Loucy (cell line): Measurements from ENCODE around the gene USP5.
"Not testable (repeated sequence)": the region's sequence is repeated elsewhere in the genome, so short reads cannot be mapped to it uniquely, and the experiment has no call there.

Experiments used
- H2AFZ ChIP-seq: fragments of 200-600 bp; sonication (generic); 2 replicates; pipeline ENCODE4 v1.6.0; 2016; ENCODE audit warnings: antibody characterized with exemption, mild to moderate bottlenecking, low read length, moderate library complexity
- H3F3A ChIP-seq: fragments of 200-600 bp; 2 replicates; pipeline ENCODE4 v1.6.0; 2016; ENCODE audit warnings: antibody characterized with exemption, low read depth, mild to moderate bottlenecking
- H3K27me3 ChIP-seq: fragments of 200-600 bp; sonication (generic); 2 replicates; pipeline ENCODE4 v1.6.1; 2014; ENCODE audit warnings: low read length, mild to moderate bottlenecking; ENCODE audit not compliant: insufficient read depth, poor library complexity, severe bottlenecking
- H3K36me3 ChIP-seq: fragments of 200-600 bp; sonication (generic); 2 replicates; pipeline ENCODE4 v1.6.1; 2016; ENCODE audit warnings: low read length; ENCODE audit not compliant: insufficient read depth
- H3K4me1 ChIP-seq: fragments of 200-600 bp; sonication (generic); 2 replicates; pipeline ENCODE4 v1.5.1; 2014; ENCODE audit warnings: low read length, mild to moderate bottlenecking; ENCODE audit not compliant: insufficient read depth, poor library complexity, severe bottlenecking
- H3K4me2 ChIP-seq: fragments of 200-600 bp; sonication (generic); 2 replicates; pipeline ENCODE4 v1.6.0; 2014; ENCODE audit warnings: antibody characterized with exemption, low read length, low read depth, mild to moderate bottlenecking; ENCODE audit not compliant: poor library complexity, severe bottlenecking
- H3K4me3 ChIP-seq: fragments of 200-600 bp; sonication (generic); 2 replicates; pipeline ENCODE4 v1.5.1; 2014; ENCODE audit warnings: low read length, mild to moderate bottlenecking, mixed read lengths; ENCODE audit not compliant: poor library complexity, severe bottlenecking
- H3K79me2 ChIP-seq: fragments of 200-600 bp; sonication (generic); 2 replicates; pipeline ENCODE4 v1.6.1; 2014; ENCODE audit warnings: low read length; ENCODE audit not compliant: insufficient read depth
- H3K9ac ChIP-seq: fragments of 200-600 bp; sonication (generic); 2 replicates; pipeline ENCODE4 v1.6.0; 2014; ENCODE audit warnings: mild to moderate bottlenecking, low read depth, low read length, moderate library complexity; ENCODE audit not compliant: poor library complexity, severe bottlenecking
- H3K9me2 ChIP-seq: fragments of 200-600 bp; sonication (generic); replicated peaks from 2 replicates; pipeline ENCODE4 v1.6.1; 2016; ENCODE audit warnings: low read depth, low read length, mixed read lengths
- H3K9me3 ChIP-seq: fragments of 200-600 bp; sonication (generic); 2 replicates; pipeline ENCODE4 v1.6.1; 2014; ENCODE audit warnings: mild to moderate bottlenecking, antibody characterized with exemption, low read length, low read depth; ENCODE audit not compliant: insufficient read depth
- H4K20me1 ChIP-seq: fragments of 200-600 bp; sonication (generic); 2 replicates; pipeline ENCODE4 v1.6.0; 2014; ENCODE audit warnings: antibody characterized with exemption, low read length, mild to moderate bottlenecking; ENCODE audit not compliant: insufficient read depth, poor library complexity, severe bottlenecking
- EZH2phosphoT487 ChIP-seq: fragments of 200-600 bp; IDR thresholded peaks from 2 replicates; pipeline ENCODE4 v1.6.1; 2018; ENCODE audit warnings: antibody characterized with exemption, mild to moderate bottlenecking, moderate library complexity, borderline replicate concordance
- TF ChIP-seq, protein P1 (sequence below): fragments of 200-600 bp; sonication (generic); conservative IDR thresholded peaks from 2 replicates; pipeline ENCODE4 v1.5.1; 2014; ENCODE audit warnings: mild to moderate bottlenecking, antibody characterized with exemption, low read length

The USP5 gene

GRCh38 chr12:6883683-6884082 is 31.7 kb downstream of the USP5 start:
- no peaks in the 10 kb centered on the region for H3K79me2 ChIP-seq
- no peak overlapping the region for H3K9ac ChIP-seq
- no peaks in the 10 kb centered on the region for H3K9me3 ChIP-seq
- no peak overlapping the region for H3K4me3 ChIP-seq
- no peak overlapping the region for H3K4me2 ChIP-seq
- TF ChIP-seq, protein P1, sequence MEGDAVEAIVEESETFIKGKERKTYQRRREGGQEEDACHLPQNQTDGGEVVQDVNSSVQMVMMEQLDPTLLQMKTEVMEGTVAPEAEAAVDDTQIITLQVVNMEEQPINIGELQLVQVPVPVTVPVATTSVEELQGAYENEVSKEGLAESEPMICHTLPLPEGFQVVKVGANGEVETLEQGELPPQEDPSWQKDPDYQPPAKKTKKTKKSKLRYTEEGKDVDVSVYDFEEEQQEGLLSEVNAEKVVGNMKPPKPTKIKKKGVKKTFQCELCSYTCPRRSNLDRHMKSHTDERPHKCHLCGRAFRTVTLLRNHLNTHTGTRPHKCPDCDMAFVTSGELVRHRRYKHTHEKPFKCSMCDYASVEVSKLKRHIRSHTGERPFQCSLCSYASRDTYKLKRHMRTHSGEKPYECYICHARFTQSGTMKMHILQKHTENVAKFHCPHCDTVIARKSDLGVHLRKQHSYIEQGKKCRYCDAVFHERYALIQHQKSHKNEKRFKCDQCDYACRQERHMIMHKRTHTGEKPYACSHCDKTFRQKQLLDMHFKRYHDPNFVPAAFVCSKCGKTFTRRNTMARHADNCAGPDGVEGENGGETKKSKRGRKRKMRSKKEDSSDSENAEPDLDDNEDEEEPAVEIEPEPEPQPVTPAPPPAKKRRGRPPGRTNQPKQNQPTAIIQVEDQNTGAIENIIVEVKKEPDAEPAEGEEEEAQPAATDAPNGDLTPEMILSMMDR: no peak
- no peak for TF ChIP-seq EZH2phosphoT487
- no peaks in the 10 kb centered on the region for H3K4me1 ChIP-seq
- H3K27me3 ChIP-seq: no peaks in the 10 kb centered on the region
- no peaks in the 10 kb centered on the region for H4K20me1 ChIP-seq
- H3F3A ChIP-seq: no peaks in the 10 kb centered on the region
- H3K9me2 ChIP-seq: no peaks in the 10 kb centered on the region
- H2AFZ ChIP-seq: no peak overlapping the region
- no peaks in the 10 kb centered on the region for H3K36me3 ChIP-seq

DNA sequence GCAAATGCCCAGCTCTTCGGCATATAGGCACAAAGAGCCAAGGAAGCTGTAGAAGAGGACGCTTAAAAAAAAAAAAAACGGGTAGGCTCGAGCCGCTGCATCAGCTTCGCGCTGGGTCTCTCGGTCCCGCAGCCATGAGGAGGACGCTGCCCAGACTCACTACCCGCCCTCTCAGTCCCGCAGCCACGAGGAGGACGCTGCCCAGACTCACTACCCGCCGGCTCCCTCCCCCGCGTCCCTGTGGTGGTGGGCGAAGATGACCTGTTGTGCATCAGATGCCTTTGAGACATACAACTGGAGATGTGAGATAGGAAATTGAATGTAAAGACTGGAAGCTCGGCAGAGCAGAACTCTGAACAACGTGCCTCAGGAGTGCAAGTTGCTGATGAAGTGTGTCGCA is 32.6 kb downstream of the USP5 start:
- no peak overlapping the region for H3K4me2 ChIP-seq
- no peak overlapping the region for H2AFZ ChIP-seq
- H3K9me2 ChIP-seq: no peaks in the 10 kb centered on the region
- H3K4me1 ChIP-seq: no peaks in the 10 kb centered on the region
- TF ChIP-seq, protein P1: no peak
- no peak for TF ChIP-seq EZH2phosphoT487
- H3K27me3 ChIP-seq: no peaks in the 10 kb centered on the region
- H3K79me2 ChIP-seq: no peaks in the 10 kb centered on the region
- no peaks in the 10 kb centered on the region for H3F3A ChIP-seq
- no peaks in the 10 kb centered on the region for H3K9me3 ChIP-seq
- no peak overlapping the region for H3K9ac ChIP-seq
- no peaks in the 10 kb centered on the region for H4K20me1 ChIP-seq
- H3K4me3 ChIP-seq: no peak overlapping the region
- H3K36me3 ChIP-seq: no peaks in the 10 kb centered on the region

DNA sequence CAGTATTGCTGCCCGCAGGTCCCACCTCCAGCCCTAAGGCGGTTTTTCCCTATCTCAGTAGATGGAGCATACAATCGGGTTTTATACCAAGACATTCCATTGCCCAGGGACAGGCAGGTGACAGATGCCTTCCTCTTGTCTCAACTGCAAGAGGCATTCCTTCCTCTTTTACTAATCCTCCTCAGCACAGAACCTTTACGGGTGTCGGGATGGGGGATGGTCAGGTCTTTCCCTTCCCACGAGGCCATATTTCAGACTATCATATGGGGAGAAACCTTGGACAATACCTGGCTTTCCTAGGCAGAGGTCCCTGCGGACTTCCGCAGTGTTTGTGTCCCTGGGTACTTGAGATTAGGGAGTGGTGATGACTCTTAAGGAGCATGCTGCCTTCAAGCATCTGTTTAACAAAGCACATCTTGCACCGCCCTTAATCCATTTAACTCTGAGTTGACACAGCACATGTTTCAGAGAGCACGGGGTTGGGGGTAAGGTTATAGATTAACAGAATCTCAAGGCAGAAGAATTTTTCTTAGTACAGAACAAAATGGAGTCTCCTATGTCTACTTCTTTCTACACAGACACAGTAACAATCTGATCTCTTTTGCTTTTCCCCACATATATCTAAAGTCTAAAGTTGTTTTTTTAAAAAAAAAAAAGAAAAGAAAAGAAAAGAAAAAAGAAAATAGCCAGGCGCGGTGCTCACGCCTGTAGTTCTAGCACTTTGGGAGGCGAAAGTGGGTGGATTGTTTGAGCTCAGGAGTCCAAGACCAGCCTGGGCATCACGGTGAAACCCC is 34.5 kb downstream of the USP5 start:
- H3K27me3 ChIP-seq, H3K9ac ChIP-seq, H3K4me2 ChIP-seq, H3K4me3 ChIP-seq, H4K20me1 ChIP-seq, H3K9me2 ChIP-seq, H3K36me3 ChIP-seq, H3K9me3 ChIP-seq, H3K79me2 ChIP-seq, H3K4me1 ChIP-seq, H3F3A ChIP-seq, H2AFZ ChIP-seq: not testable (repeated sequence)

DNA sequence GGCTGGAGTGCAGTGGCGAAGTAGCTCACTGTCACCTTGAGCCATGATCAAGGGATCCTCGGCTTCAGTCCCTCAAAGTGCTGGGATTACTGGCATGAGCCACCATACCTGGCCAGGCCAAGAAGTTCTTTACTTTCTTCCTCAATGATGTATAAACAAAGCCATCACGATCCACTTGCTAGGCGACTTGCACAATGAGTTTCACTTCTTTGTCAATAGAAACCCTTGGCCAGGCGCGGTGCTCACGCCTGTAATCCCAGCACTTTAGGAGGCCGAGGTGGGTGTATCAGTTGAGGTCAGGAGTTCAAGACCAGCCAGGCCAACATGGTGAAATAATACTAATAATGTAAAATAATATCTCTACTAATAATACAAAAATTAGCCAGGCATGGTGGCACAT is 35.5 kb downstream of the USP5 start:
- H3K4me1 ChIP-seq: peaks cover 19% of the 10 kb centered on the region
- no peak overlapping the region for H3K4me2 ChIP-seq
- no peaks in the 10 kb centered on the region for H3K9me3 ChIP-seq

More for the DNA sequence above, 35.5 kb downstream of the USP5 start:
- Histone ChIP-seq H3K4me3 (no peak overlapping the region), H3K36me3 (no peaks in the 10 kb centered on the region), H3F3A (0 out of 2 replicates have a peak, but pooled peaks cover 2% of the 10 kb centered on the region), H2AFZ (no peak overlapping the region), H3K79me2 (peaks cover 10% of the 10 kb centered on the region; the same call in 1 of the 2 replicates), H3K9ac (no peak overlapping the region), H3K27me3 (no peaks in the 10 kb centered on the region), H4K20me1 (no peaks in the 10 kb centered on the region), H3K9me2 (no peaks in the 10 kb centered on the region)
- TF ChIP-seq, protein P1: no peak
- TF ChIP-seq EZH2phosphoT487: no peak
